Neural cell (in vitro differentiated cells): ENCODE results near the gene DMRT2. TPM values are rescaled to one million over a fixed set of nuclear protein-coding genes. Genes with fewer than 3 reads are reported as not detected.

ENCODE experiments used
- H2AFZ ChIP-seq: fragments of 200-600, 300-800 bp; sonication (generic), shearing (Covaris generic); 2 replicates; pipeline ENCODE4 v1.6.0; 2014; ENCODE audit warnings: low read depth, mild to moderate bottlenecking, antibody characterized with exemption, low read length, moderate library complexity
- H3F3A ChIP-seq: fragments of 200-600 bp; shearing (Covaris generic); 2 replicates; pipeline ENCODE4 v1.6.1; 2016; ENCODE audit warnings: mild to moderate bottlenecking, moderate library complexity, mixed read lengths, antibody characterized with exemption, low read length; ENCODE audit not compliant: insufficient read depth, poor library complexity, severe bottlenecking
- H3K27ac ChIP-seq: fragments of 200-600, 300-800 bp; sonication (generic), shearing (Covaris generic); 2 replicates; pipeline ENCODE4 v1.5.1; 2014; ENCODE audit warnings: mild to moderate bottlenecking, low read length, moderate library complexity
- H3K27me3 ChIP-seq: fragments of 300-800, 200-600 bp; sonication (generic), shearing (Covaris generic); 2 replicates; pipeline ENCODE4 v1.6.0; 2014; ENCODE audit warnings: mild to moderate bottlenecking, low read depth, low read length, moderate library complexity; ENCODE audit not compliant: insufficient read depth
- H3K36me3 ChIP-seq: fragments of 300-800, 200-600 bp; sonication (generic), shearing (Covaris generic); 2 replicates; pipeline ENCODE4 v1.5.1; 2014; ENCODE audit warnings: mild to moderate bottlenecking, antibody characterized with exemption, low read length, moderate library complexity; ENCODE audit not compliant: insufficient read depth
- H3K4me2 ChIP-seq: fragments of 300-800, 200-600 bp; sonication (generic), shearing (Covaris generic); 2 replicates; pipeline ENCODE4 v1.6.0; 2014; ENCODE audit warnings: mild to moderate bottlenecking, low read length
- H3K4me3 ChIP-seq: fragments of 300-800, 200-600 bp; sonication (generic), shearing (Covaris generic); 2 replicates; pipeline ENCODE4 v1.5.1; 2014; ENCODE audit warnings: mild to moderate bottlenecking, low read length, moderate library complexity
- H3K79me2 ChIP-seq: fragments of 200-600 bp; shearing (Covaris generic); replicated peaks from 2 replicates; pipeline ENCODE4 v1.6.0; 2014; ENCODE audit warnings: mild to moderate bottlenecking, low read length, moderate library complexity; ENCODE audit not compliant: insufficient read depth
- H3K9ac ChIP-seq: fragments of 300-800, 200-600 bp; sonication (generic), shearing (Covaris generic); 2 replicates; pipeline ENCODE4 v1.6.1; 2016; ENCODE audit warnings: mild to moderate bottlenecking, low read length, mixed read lengths
- H3K9me2 ChIP-seq: fragments of 200-600 bp; shearing (Covaris generic); 2 replicates; pipeline ENCODE4 v1.6.1; 2016; ENCODE audit warnings: mild to moderate bottlenecking, low read length, mixed read lengths; ENCODE audit not compliant: insufficient read depth
- H3K9me3 ChIP-seq: fragments of 200-600, 300-800 bp; sonication (generic), shearing (Covaris generic); 2 replicates; pipeline ENCODE4 v1.6.1; 2016; ENCODE audit warnings: mild to moderate bottlenecking, mixed run types, low read length, moderate library complexity, mixed read lengths
- H4K20me1 ChIP-seq: fragments of 200-600 bp; shearing (Covaris generic); 2 replicates; pipeline ENCODE4 v1.6.1; 2016; ENCODE audit warnings: mild to moderate bottlenecking, mixed run types; ENCODE audit not compliant: insufficient read depth
- EP300 ChIP-seq: fragments of 450-650 bp; conservative IDR thresholded peaks from 2 replicates; pipeline ENCODE4 v1.6.1; 2014; ENCODE audit warnings: antibody characterized with exemption, mild to moderate bottlenecking, moderate library complexity; ENCODE audit not compliant: poor library complexity, severe bottlenecking
- EZH2 ChIP-seq: fragments of 200-600, 300-800 bp; shearing (Covaris generic), sonication (generic); IDR thresholded peaks from 2 replicates; pipeline ENCODE4 v1.6.1; 2014; ENCODE audit warnings: antibody characterized with exemption, low read length, borderline replicate concordance, mild to moderate bottlenecking; ENCODE audit not compliant: insufficient read depth, poor library complexity, severe bottlenecking
- MXI1 ChIP-seq: fragments of 450-650 bp; conservative IDR thresholded peaks from 2 replicates; pipeline ENCODE4 v1.6.1; 2014; ENCODE audit warnings: antibody characterized with exemption, mild to moderate bottlenecking; ENCODE audit not compliant: poor library complexity, severe bottlenecking
- POLR2AphosphoS5 ChIP-seq: IDR thresholded peaks from 2 replicates; pipeline ENCODE4 v1.6.1; 2012
- RAD21 ChIP-seq: fragments of 450-650 bp; conservative IDR thresholded peaks from 2 replicates; pipeline ENCODE4 v1.6.1; 2014; ENCODE audit warnings: antibody characterized with exemption, mild to moderate bottlenecking, moderate library complexity
- REST ChIP-seq: IDR thresholded peaks from 2 replicates; pipeline ENCODE4 v1.6.1; 2012; ENCODE audit warnings: borderline replicate concordance
- SMC3 ChIP-seq: fragments of 450-650 bp; conservative IDR thresholded peaks from 2 replicates; pipeline ENCODE4 v1.6.1; 2014; ENCODE audit warnings: antibody characterized with exemption, mild to moderate bottlenecking, moderate library complexity; ENCODE audit not compliant: poor library complexity
- TAF1 ChIP-seq: IDR thresholded peaks from 2 replicates; pipeline ENCODE4 v1.6.1; 2012; ENCODE audit warnings: low read depth
- polyA plus RNA-seq: library from polyadenylated mRNA; depleted of rRNA; stranded (reverse); fragments of >200 nt; gene quantifications from 2 replicates; pipeline ENCODE4 v1.2.3, GENCODE V29; 2014
- TF ChIP-seq, protein P1 (sequence below): fragments of 450-650 bp; IDR thresholded peaks from 2 replicates; pipeline ENCODE4 v1.5.1; 2014; ENCODE audit warnings: antibody characterized with exemption, mild to moderate bottlenecking, moderate library complexity; ENCODE audit not compliant: poor library complexity, severe bottlenecking

DMRT2 gene
- polyA plus RNA-seq, 1 donor from 2014 or later: 0.20 TPM

DNA sequence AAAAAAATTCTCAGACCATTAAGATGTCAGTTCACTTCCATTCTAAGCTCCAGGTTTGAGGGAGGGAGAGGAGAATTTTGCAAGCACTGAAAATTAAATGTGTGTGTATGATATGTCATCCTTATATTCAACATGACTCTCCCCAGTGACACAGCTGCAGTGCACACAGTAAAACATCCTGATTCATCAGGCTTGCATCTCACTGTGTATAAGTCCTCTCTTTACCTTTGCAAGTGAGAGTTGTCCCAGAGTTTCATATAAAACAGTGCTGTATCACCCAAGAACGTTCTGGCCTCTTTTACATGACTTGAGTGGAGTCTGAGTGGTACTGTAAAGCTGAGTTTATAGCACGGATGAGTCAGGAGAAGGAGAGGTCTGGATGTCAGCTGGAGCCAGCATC, 50.0 kb downstream of the DMRT2 start:
- no peaks in the 10 kb centered on the region for H3K79me2 ChIP-seq
- H3F3A ChIP-seq: no peaks in the 10 kb centered on the region
- H3K9me3 ChIP-seq: no peaks in the 10 kb centered on the region
- H4K20me1 ChIP-seq: no peaks in the 10 kb centered on the region
- no peaks in the 10 kb centered on the region for H3K36me3 ChIP-seq
- H3K27ac ChIP-seq: no peak overlapping the region
- no peaks in the 10 kb centered on the region for H3K9me2 ChIP-seq
- no peak overlapping the region for H2AFZ ChIP-seq
- H3K4me2 ChIP-seq: no peak overlapping the region
- H3K9ac ChIP-seq: no peak overlapping the region
- H3K27me3 ChIP-seq: no peaks in the 10 kb centered on the region
- TF ChIP-seq RAD21 (no peak), SMC3 (no peak), EP300 (no peak), REST (no peak), MXI1 (no peak), POLR2AphosphoS5 (no peak), EZH2 (no peak), TAF1 (no peak)
- TF ChIP-seq, protein P1, sequence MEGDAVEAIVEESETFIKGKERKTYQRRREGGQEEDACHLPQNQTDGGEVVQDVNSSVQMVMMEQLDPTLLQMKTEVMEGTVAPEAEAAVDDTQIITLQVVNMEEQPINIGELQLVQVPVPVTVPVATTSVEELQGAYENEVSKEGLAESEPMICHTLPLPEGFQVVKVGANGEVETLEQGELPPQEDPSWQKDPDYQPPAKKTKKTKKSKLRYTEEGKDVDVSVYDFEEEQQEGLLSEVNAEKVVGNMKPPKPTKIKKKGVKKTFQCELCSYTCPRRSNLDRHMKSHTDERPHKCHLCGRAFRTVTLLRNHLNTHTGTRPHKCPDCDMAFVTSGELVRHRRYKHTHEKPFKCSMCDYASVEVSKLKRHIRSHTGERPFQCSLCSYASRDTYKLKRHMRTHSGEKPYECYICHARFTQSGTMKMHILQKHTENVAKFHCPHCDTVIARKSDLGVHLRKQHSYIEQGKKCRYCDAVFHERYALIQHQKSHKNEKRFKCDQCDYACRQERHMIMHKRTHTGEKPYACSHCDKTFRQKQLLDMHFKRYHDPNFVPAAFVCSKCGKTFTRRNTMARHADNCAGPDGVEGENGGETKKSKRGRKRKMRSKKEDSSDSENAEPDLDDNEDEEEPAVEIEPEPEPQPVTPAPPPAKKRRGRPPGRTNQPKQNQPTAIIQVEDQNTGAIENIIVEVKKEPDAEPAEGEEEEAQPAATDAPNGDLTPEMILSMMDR: no peak
- H3K4me3 ChIP-seq: no peak overlapping the region

- H2AFZ ChIP-seq: no peak overlapping the region
- no peak overlapping the region for H3K4me3 ChIP-seq
- TF ChIP-seq EZH2: no peak
- TF ChIP-seq, protein P1: peak; percentile 15
- H3K9me3 ChIP-seq: no peaks in the 10 kb centered on the region
- no peaks in the 10 kb centered on the region for H3K79me2 ChIP-seq
- no peaks in the 10 kb centered on the region for H3K27me3 ChIP-seq
- H3K9me2 ChIP-seq: no peaks in the 10 kb centered on the region
- no peaks in the 10 kb centered on the region for H4K20me1 ChIP-seq
- H3K27ac ChIP-seq: no peak overlapping the region
- H3K4me2 ChIP-seq: no peak overlapping the region
- H3F3A ChIP-seq: no peaks in the 10 kb centered on the region
- H3K36me3 ChIP-seq: no peaks in the 10 kb centered on the region
- no peak overlapping the region for H3K9ac ChIP-seq
Observed at GRCh38 chr9:1100945-1101344, 50.8 kb downstream of the DMRT2 start.
